K562 (cell line): ENCODE results near the gene HOXB7. TPM values are rescaled to one million over a fixed set of nuclear protein-coding genes. Genes with fewer than 3 reads are reported as not detected.
A peak's percentile ranks its signal among the peaks of the same experiment; 100 is the strongest.

ENCODE experiments used
- CBX2 ChIP-seq: fragments of 200-600 bp; sonication (generic); IDR thresholded peaks from one replicate; pipeline ENCODE4 v1.6.1; 2012; ENCODE audit warnings: mild to moderate bottlenecking, low read length, inconsistent platforms; ENCODE audit not compliant: insufficient read depth, poor library complexity, severe bottlenecking
- E2F8 ChIP-seq: fragments of 450-650 bp; IDR thresholded peaks from 2 replicates; pipeline ENCODE4 v1.7.1; 2018; ENCODE audit warnings: mild to moderate bottlenecking, low read depth; ENCODE audit not compliant: partially characterized antibody
- GABPA ChIP-seq: fragments of 200-800 bp; sonication (Bioruptor generic); conservative IDR thresholded peaks from 2 replicates; pipeline ENCODE4 v1.6.1; 2016; ENCODE audit warnings: low read depth, missing genetic modification characterization, missing compliant biosample characterization
- HIVEP1 ChIP-seq: fragments of 250-450 bp; sonication (Bioruptor Pico); IDR thresholded peaks from 2 replicates; pipeline ENCODE4 v1.4.0; 2020; ENCODE audit warnings: mild to moderate bottlenecking
- HNRNPLL ChIP-seq: fragments of 200-400 bp; formaldehyde crosslinking; IDR thresholded peaks from 2 replicates; pipeline ENCODE4 v1.6.1; 2017; ENCODE audit warnings: low read length, low read depth, mild to moderate bottlenecking; ENCODE audit not compliant: poor library complexity, severe bottlenecking
- JUN ChIP-seq, 2 experiments: sonication (generic) in 1 of 2; formaldehyde crosslinking in 1 of 2; IDR thresholded peaks; 2 replicates each; pipeline versions ENCODE4 v1.6.1 to v1.8.0; 2012 to 2022; ENCODE audit warnings: borderline replicate concordance in 2 of 2, mild to moderate bottlenecking in 2 of 2, improper control_type of control experiment in 1 of 2, low read depth in 1 of 2, low read length in 1 of 2, missing genetic modification reagents in 1 of 2
- KHSRP ChIP-seq: fragments of 450-650 bp; IDR thresholded peaks from 2 replicates; pipeline ENCODE4 v1.6.1; 2017
- L3MBTL2 ChIP-seq: fragments of 450-650 bp; IDR thresholded peaks from 2 replicates; pipeline ENCODE4 v1.6.1; 2016; ENCODE audit warnings: mild to moderate bottlenecking, moderate library complexity
- MTF1 ChIP-seq: fragments of 250-450 bp; sonication (Bioruptor Pico); IDR thresholded peaks from 2 replicates; pipeline ENCODE4 v1.9.0; 2021; ENCODE audit warnings: moderate library complexity, mild to moderate bottlenecking, inconsistent platforms, borderline replicate concordance
- RHOXF2B ChIP-seq: fragments of 250-450 bp; sonication (Bioruptor Pico); conservative IDR thresholded peaks from 2 replicates; pipeline ENCODE4 v1.5.1; 2021
- SMARCC2 ChIP-seq: fragments of 450-650 bp; IDR thresholded peaks from 2 replicates; pipeline ENCODE4 v1.6.1; 2017; ENCODE audit warnings: antibody characterized with exemption, moderate library complexity, mild to moderate bottlenecking, low read depth
- TFE3 ChIP-seq: fragments of 450-650 bp; formaldehyde crosslinking; IDR thresholded peaks from 2 replicates; pipeline ENCODE4 v1.4.0; 2020; ENCODE audit warnings: mild to moderate bottlenecking, mixed read lengths
- TOE1 ChIP-seq, 2 experiments: fragments of 450-650 bp in 1 of 2; sonication (generic) in 1 of 2; formaldehyde crosslinking in 1 of 2; IDR thresholded peaks; 2 replicates each; pipeline versions ENCODE4 v1.7.1 to v1.8.0; 2016 to 2022; ENCODE audit warnings: borderline replicate concordance in 2 of 2, mild to moderate bottlenecking in 2 of 2, antibody characterized with exemption in 1 of 2, inconsistent platforms in 1 of 2, low read depth in 1 of 2, missing genetic modification reagents in 1 of 2, moderate library complexity in 1 of 2
- TRIM28 ChIP-seq: fragments of 450-650 bp; IDR thresholded peaks from 2 replicates; pipeline ENCODE4 v1.6.1; 2017
- USF2 ChIP-seq: sonication (generic); formaldehyde crosslinking; IDR thresholded peaks from 2 replicates; pipeline ENCODE4 v1.5.0; 2020; ENCODE audit warnings: missing genetic modification reagents
- YY1 ChIP-seq, 3 experiments: IDR thresholded peaks; 2 replicates each; pipeline ENCODE4 v1.6.1; 2011; ENCODE audit warnings: low read length in 2 of 3, mild to moderate bottlenecking in 2 of 3, moderate library complexity in 2 of 3, borderline replicate concordance in 1 of 3, control low read depth in 1 of 3, low read depth in 1 of 3; ENCODE audit not compliant: insufficient read depth in 3 of 3, insufficient replicate concordance in 2 of 3, control insufficient read depth in 1 of 3, insufficient read length in 1 of 3; ENCODE audit errors: extremely low read depth in 1 of 3
- ZNF785 ChIP-seq: fragments of 250-450 bp; sonication (Bioruptor Pico); IDR thresholded peaks from 2 replicates; pipeline ENCODE4 v1.4.0; 2020; ENCODE audit warnings: mild to moderate bottlenecking
- ZNF830 ChIP-seq: fragments of 250-450 bp; sonication (Bioruptor Pico); IDR thresholded peaks from 2 replicates; pipeline ENCODE4 v1.5.0; 2021; ENCODE audit warnings: mild to moderate bottlenecking
- ZSCAN32 ChIP-seq: fragments of 450-650 bp; formaldehyde crosslinking; IDR thresholded peaks from 2 replicates; pipeline ENCODE4 v1.4.0; 2020; ENCODE audit warnings: mild to moderate bottlenecking, moderate library complexity
- polyA plus RNA-seq, 8 experiments: library from polyadenylated mRNA; depleted of rRNA in 4 of 8; stranded (reverse) in 5 of 8; unstranded in 3 of 8; fragments of >200 nt; fragmentation: Nextera tagmentation in 2 of 8; fragmentation: Illumina TruSeq in 1 of 8; extraction: Ambion mirVana in 2 of 8; extraction: Trizol in 1 of 8; gene quantifications; 2 replicates each; pipeline versions ENCODE4 v1.2.1 to v1.2.3, GENCODE V29; 2011 to 2014; ENCODE audit warnings: inconsistent platforms in 1 of 8, missing spikeins in 1 of 8
- total RNA-seq, 7 experiments: library from RNA; depleted of rRNA in 6 of 7; stranded (reverse); fragments of >200 nt in 6 of 7; fragmentation: Illumina TruSeq in 2 of 7; extraction: Trizol in 2 of 7; gene quantifications; 2 replicates each; pipeline versions ENCODE4 v1.2.1 to v1.2.3, GENCODE V29; 2011 to 2021; ENCODE audit warnings: low replicate concordance in 1 of 7

Gene HOXB7
- total and polyA plus RNA-seq, 9 of the 15 experiments (the other 6 are each of a cell fraction or from before 2014, with no cell fraction given) = 5.5 to 16.7 (median 8.3) TPM

GRCh38 chr17:48577946-48578615, 32.7 kb downstream of the HOXB7 start, which contains the start of gene HOXB4 (continued):
- peak; percentile 77 for TF ChIP-seq TFE3 (CRISPR knock-in tag)
- no peak for TF ChIP-seq ZNF785 (CRISPR knock-in tag)
- TF ChIP-seq L3MBTL2 = peak; percentile 36; the same call in 1 of the 2 replicates
- peak; percentile 43; the same call in 1 of the 2 replicates for TF ChIP-seq TOE1 (IDR thresholded peaks at IDR 0.05; ENCODE audit: borderline replicate concordance)
- no peak for TF ChIP-seq TOE1 (CRISPR knock-in tag; IDR thresholded peaks at IDR 0.05; ENCODE audit: borderline replicate concordance, low read depth)
- TF ChIP-seq ZSCAN32 = no peak
- peak in 2 of 3 experiments; percentile 72 to 89 for TF ChIP-seq YY1 (IDR thresholded peaks at IDR 0.05; ENCODE audit: borderline replicate concordance in 1 of 3, control insufficient read depth in 1 of 3, extremely low read depth in 1 of 3, insufficient read depth in 3 of 3, insufficient read length in 1 of 3, insufficient replicate concordance in 2 of 3, low read depth in 1 of 3, low read length in 2 of 3)
- no peak for TF ChIP-seq E2F8
- TF ChIP-seq KHSRP = no peak
- TF ChIP-seq MTF1 = no peak
- no peak for TF ChIP-seq RHOXF2B (CRISPR knock-in tag)
- TF ChIP-seq SMARCC2 = no peak
- peak; percentile 95 for TF ChIP-seq USF2 (CRISPR knock-in tag)
- TF ChIP-seq TRIM28 = no peak
- no peak for TF ChIP-seq JUN (IDR thresholded peaks at IDR 0.05; ENCODE audit: borderline replicate concordance, low read depth, low read length)
- no peak for TF ChIP-seq JUN (CRISPR knock-in tag; IDR thresholded peaks at IDR 0.05; ENCODE audit: borderline replicate concordance)
- no peak for TF ChIP-seq HNRNPLL
- TF ChIP-seq CBX2 = no peak
- TF ChIP-seq ZNF830 (CRISPR knock-in tag) = no peak
- 0 out of 2 replicates have a peak, but pooled peaks have one; percentile 34 for TF ChIP-seq HIVEP1 (CRISPR knock-in tag)
- peak; percentile 41; the same call in 1 of the 2 replicates for TF ChIP-seq GABPA (tag)
